ENCODE measurements around the gene KIRREL2.
"Not testable (repeated sequence)": the region's sequence is repeated elsewhere in the genome, so short reads cannot be mapped to it uniquely, and the experiment has no call there.

KIRREL2 gene

GRCh38 chr19:35870124-35870736 is 13.5 kb downstream of the KIRREL2 start:
- DNase-seq, result not testable (repeated sequence)

- DNase-seq, result no peak
These were observed 14.1 kb downstream of the KIRREL2 start for GRCh38 chr19:35870798-35871197.

- no peak for DNase-seq
These were observed 14.9 kb downstream of the KIRREL2 start for GRCh38 chr19:35871611-35872010.

GRCh38 chr19:35872180-35872579 is 15.5 kb downstream of the KIRREL2 start:
- DNase-seq, result no peak

DNA sequence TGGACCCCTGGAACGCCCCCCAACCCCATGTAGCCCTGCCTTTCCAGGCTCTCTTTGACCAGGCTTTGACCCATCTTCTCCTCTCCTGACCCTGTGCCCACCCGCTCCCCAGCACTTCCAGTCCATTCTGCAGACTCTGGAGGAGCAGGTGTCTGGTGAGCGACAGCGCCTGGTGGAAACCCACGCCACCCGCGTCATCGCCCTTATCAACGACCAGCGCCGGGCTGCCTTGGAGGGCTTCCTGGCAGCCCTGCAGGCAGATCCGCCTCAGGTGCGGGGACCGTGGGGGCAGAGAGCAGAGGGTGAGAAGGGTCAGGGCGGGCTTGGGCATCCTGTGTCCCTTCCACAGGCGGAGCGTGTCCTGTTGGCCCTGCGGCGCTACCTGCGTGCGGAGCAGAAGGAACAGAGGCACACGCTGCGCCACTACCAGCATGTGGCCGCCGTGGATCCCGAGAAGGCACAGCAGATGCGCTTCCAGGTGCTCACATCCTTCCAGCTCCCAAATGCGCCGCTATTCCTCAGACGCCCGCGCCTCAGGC is 17.8 kb downstream of the KIRREL2 start:
- DNase-seq, result no peak

DNA sequence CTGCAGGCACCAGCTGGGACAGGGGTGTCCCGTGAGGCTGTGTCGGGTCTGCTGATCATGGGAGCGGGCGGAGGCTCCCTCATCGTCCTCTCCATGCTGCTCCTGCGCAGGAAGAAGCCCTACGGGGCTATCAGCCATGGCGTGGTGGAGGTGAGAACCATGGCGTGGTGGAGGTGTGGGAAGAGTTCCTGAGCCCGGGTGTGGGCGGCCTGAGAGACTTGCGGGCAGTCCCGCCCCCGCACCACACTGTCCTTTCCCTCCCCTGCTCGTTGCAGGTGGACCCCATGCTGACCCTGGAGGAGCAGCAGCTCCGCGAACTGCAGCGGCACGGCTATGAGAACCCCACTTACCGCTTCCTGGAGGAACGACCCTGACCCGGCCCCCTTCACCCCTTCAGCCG is 22.4 kb downstream of the KIRREL2 start:
- no peak for DNase-seq

- peak; percentile 73 to 75 for DNase-seq
These were observed 23.1 kb downstream of the KIRREL2 start for GRCh38 chr19:35879770-35880317.

DNA sequence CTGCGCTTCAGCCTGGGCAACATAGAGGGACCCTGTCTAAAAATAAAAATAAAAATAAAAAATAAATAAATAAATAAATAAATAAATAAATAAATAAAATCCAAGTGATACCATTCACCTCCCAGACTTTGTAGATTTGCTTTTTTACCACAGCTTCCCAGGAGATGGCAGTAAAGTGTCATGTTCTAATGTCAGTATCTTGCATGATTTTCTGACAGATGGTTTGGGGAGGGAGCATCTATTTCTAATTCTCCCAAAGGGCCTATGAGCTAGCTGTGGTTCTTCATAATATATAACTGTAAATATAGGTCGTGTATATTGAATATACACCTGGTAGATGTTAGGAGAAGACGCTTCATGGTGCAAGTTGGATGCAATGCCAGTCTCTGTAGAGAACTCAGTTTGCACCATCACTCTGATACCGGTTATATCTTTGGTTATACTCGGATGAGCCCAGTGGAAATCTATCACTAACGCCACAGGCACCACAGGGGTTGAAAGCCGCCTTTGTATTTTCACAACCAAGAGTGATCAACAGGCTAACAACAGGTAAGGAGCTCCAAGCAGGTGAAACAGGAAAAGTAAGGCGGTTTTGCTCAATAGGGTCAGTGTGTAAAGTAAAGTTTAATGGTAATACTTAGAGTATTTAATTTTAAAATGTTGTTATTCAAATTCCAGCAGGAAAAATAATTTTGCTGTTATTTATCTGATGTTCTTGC is 25.6 kb downstream of the KIRREL2 start:
- DNase-seq, result peak; percentile 49 to 86

DNA sequence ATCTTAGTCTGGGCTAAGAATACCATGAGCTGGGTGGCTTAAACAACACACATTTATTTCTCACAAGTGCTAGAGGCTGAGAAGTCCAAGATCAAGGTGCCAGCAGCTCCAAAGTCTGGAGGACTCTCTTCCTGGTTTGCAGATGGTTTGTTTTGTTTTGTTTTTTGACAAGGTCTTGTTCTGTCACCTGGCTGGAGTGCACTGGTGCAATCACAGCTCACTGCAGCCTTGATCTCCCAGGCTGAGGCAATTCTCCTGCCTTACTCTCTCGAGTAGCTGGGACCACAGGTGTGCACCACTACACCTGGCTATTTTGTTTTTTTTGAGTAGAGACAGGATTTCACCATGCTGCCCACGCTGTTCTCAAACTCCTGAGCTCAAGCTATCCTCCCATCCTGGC is 27.2 kb downstream of the KIRREL2 start:
- peak in 1 of 2 donors; percentile 42 for DNase-seq

- no peak for DNase-seq
These were observed 28.6 kb downstream of the KIRREL2 start for GRCh38 chr19:35885225-35885738.

- no peak for DNase-seq
These were observed 29.2 kb downstream of the KIRREL2 start for GRCh38 chr19:35885904-35886303.

DNA sequence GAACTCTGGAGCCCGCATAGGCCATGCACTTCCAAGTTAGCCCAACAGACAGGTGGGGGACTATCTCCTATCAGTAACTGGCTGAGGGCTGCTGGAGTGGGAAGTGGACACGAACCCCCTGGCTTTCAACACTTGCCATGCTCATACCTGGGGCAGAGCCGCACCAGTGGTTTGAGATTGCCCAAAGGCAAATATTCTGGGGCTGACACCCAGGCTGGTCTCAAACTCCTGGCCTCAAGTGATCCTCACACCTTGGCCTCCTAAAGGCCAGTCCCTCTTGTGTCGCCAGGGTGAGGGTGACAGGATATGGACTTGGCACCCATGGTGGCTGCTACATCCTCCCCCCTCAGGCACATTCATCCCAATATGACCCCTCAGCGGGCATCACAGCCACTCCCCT is 30.5 kb downstream of the KIRREL2 start:
- no peak for DNase-seq

GRCh38 chr19:35888398-35888797 is 31.7 kb downstream of the KIRREL2 start:
- DNase-seq, result no peak

DNA sequence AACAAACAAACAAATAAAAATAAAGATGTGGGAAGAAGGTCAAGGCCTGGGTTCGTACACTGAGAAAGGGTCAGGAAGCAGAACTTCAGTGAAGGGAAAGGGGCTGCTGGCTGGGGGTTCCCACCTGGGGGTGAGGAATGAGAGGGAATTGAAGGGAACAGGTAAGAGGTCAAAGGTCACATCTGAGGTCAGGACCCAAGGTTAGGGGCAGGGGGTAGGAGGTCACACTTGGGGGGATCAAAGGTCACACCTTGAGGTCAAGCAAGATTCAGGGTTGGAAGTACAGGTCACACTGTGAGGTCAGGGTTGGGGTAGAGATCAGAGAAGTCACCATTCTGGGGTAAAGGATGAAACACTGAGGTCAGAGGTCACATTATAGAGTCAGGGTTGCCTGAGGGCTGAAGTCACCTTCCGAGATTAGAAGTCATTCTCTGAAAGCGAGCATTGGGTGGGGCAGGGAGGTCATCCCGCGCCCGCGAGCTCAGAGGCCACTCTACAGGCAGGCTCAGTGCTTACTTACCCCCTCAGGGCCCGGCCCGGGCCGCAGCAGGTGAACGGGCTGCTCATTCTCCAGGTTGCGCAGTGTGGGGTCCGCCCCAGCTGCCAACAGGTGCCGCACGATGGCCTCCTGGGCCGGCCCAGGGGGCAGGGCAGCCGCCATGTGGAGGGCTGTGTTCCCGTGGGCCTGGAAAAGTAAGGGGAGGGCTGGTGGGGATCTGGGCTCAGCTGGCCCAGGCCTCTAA is 32.8 kb downstream of the KIRREL2 start:
- no peak for DNase-seq

DNA sequence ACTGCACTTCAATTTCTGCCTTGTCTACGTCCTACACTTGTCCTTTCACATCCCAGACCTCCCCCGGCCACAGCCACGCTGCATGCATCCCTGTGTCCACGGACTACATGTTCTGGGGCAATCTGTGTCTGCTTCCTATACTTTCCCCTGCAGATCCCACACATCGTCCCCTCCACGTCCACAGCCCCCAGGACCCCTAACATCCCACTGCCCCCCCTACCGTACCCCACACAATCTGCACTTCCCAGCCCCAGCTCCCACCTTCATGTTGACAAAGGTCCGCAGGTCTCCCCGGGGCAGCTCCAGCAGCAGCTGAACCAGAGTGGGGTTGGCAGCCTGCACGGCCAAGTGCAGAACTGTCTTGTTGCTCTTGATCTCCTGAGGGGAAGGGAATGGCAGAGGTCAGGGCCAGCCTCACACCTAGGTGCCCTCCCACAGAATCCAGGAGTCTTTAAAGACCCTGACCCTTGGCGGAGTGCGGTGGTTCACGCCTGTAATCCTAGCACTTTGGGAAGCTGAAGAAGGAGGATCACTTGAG is 33.5 kb downstream of the KIRREL2 start:
- DNase-seq, result no peak

- DNase-seq, result not testable (repeated sequence)
These were observed 35.1 kb downstream of the KIRREL2 start for GRCh38 chr19:35891819-35892218.

GRCh38 chr19:35894342-35894741 is 37.6 kb downstream of the KIRREL2 start:
- no peak for DNase-seq

DNA sequence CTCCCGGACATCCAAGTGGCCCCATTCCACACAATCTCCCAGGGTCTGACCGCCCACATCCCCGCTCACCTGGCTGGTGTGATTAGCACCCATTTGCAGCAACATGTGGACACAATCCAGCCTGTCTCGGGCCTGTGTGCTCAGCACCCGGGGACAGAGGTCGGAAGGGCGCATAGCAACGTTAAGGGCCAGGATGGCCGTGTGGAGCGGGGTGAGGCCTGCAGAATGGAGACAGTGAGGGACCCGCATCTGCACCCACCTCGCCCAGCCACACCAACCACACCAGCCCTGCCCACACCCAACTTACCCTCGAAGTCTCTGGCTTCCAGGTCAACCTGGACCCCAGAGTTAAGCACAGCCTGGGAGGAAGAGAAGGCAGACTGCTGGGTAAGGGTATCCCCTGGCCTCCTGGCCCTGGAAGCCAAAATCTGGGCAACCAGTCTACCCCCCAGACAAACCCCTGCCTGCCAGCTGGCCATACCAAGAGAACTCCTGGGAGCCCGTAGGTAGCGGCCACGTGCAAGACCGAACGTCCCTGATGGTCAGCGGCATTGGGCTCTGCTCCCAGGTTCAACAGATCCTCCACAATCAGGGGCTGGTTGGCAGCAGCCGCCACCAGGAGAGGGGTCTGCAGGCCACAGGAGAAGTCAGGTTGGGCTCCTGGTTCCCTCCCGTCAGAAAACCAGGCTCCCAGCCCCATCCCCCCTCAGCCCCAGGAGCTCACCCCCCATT is 39.4 kb downstream of the KIRREL2 start:
- no peak for DNase-seq

DNA sequence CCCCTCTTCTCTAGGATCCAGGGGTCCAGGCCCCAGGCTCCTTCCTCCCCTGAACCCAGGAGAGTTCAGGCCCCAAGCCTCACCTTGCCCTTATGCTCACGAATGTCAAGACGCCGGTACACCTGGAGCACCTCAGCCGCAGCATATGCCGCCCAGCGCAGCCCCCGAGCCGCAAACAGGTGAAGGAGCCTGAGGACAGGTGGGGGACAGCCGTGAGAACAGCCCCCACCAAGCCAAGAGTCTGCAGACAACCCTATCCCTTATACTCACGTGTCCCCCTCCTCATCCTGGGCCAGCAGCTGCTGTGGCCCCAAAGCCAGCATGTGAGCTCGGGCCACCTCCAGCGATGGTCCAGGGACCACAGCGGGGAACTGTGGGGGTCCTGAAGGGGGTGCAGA is 39.9 kb downstream of the KIRREL2 start:
- no peak for DNase-seq

DNA sequence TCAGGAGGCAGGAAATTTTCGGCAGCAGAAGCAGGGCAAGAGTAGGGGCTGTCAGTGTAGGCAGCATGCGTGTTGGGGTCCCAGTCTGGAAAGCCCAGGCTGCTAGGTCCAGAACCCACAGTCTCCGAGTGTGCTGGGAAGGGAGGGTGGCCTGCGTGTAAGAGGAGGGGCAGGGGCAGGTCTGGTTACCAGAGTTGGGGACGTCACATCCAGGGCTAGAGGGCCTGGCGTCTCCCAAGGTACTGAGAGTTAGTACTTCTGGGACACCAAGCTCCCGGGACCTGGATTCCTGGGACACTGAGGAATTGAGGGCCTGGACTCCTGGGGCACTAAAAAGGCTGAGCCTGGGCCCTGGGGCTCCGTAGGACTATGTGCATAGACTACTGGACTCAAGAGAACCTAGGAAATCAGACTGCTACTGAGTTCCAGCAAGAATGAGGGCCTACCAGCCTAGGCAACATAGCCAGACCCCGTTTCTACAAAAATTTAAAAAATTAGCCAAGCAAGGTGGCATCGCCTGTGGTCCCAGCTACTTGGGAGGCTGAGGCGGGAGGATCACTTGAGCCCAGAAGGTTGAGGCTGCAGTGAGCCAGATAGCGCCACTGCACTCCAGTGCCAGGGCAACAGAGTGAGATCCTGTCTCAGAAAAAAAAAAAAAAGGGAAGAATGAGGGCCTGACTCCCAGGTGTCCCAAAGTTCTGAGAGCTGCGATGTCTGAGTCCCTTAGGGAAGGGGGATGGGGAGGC is 41.2 kb downstream of the KIRREL2 start:
- no peak for DNase-seq

- no peak for DNase-seq
These were observed 41.7 kb downstream of the KIRREL2 start for GRCh38 chr19:35898499-35898809.

Measured in CD4-positive, alpha-beta T cell treated with Interleukin-4 for 1 hour (primary cell).